22Rv1 (cell line): ENCODE results near the gene ATG7.
A peak's percentile ranks its signal among the peaks of the same experiment; 100 is the strongest.

Experiments used
- H3K27ac ChIP-seq: fragments of 450-650 bp; 2 replicates; pipeline ENCODE4 v1.5.1; 2017
- ZFX ChIP-seq: fragments of 450-650 bp; IDR thresholded peaks from 2 replicates; pipeline ENCODE4 v1.6.1; 2017; ENCODE audit warnings: antibody characterized with exemption, borderline replicate concordance
- TF ChIP-seq, protein P1 (sequence below): fragments of 450-650 bp; IDR thresholded peaks from 2 replicates; pipeline ENCODE4 v1.5.1; 2017; ENCODE audit warnings: mild to moderate bottlenecking

ATG7 gene

DNA sequence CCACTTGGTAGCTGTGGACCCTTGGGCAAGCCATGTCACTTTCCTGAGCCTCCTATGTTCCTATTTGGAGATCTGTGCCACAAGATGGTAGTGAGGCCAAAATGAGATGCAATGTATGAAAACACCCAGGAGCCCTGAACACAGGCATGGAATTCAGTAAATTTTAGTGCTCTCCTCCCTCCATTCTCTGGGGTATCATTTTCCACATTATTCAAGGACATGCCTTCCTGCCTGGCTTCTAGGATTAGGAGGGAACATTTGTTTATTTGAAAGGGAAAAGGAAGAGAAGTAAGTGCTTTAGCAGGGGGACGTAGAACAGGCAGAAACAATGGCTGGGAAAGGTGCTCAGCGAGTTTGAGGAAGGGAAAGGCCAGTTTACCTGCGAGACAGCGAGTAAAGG, 98.8 kb downstream of the ATG7 start:
- no peak overlapping the region for H3K27ac ChIP-seq

DNA sequence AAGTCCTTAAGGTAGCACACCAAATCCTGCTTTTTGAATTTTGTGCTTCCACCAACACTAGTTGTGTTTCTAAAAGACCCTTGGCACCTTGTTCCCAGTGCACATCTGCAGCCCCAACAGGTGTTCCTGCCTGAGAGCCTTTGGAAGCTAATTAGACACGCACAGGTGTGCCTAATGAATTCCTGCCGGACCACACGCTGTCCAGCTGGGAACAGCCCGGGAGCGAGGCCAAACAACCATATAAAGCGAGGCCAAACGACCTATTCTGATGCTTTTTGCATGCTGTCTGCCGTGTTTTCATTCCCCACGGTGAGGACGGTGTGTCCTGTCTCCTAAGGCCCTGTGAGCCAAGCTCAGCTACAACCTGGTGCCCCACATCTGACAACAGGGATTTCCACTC, 99.5 kb downstream of the ATG7 start:
- no peak for TF ChIP-seq ZFX
- TF ChIP-seq, protein P1, sequence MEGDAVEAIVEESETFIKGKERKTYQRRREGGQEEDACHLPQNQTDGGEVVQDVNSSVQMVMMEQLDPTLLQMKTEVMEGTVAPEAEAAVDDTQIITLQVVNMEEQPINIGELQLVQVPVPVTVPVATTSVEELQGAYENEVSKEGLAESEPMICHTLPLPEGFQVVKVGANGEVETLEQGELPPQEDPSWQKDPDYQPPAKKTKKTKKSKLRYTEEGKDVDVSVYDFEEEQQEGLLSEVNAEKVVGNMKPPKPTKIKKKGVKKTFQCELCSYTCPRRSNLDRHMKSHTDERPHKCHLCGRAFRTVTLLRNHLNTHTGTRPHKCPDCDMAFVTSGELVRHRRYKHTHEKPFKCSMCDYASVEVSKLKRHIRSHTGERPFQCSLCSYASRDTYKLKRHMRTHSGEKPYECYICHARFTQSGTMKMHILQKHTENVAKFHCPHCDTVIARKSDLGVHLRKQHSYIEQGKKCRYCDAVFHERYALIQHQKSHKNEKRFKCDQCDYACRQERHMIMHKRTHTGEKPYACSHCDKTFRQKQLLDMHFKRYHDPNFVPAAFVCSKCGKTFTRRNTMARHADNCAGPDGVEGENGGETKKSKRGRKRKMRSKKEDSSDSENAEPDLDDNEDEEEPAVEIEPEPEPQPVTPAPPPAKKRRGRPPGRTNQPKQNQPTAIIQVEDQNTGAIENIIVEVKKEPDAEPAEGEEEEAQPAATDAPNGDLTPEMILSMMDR: no peak
- H3K27ac ChIP-seq: no peak overlapping the region

More for the DNA sequence above, 98.8 kb downstream of the ATG7 start:
- TF ChIP-seq, protein P1: no peak
- no peak for TF ChIP-seq ZFX

DNA sequence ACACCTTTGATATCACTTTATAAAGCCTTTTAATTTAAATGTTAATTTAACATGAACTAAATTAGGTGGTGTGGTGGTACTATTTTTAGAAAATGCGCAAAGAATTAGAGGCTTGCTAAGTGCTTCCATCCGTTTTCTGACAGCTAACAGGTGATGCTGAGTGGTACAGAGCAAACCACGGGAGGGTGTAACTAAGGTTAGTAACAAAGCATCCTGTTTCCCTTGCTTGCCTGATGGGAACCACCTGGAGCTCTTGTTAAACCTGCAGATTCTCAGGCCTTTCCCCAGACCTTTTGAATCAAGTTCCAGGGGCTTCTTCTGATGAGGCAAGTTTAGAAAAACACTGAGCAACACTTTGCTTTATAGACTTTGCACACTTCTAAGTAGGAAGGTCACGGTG, 101.0 kb downstream of the ATG7 start:
- no peak for TF ChIP-seq ZFX
- TF ChIP-seq, protein P1: no peak
- no peak overlapping the region for H3K27ac ChIP-seq

DNA sequence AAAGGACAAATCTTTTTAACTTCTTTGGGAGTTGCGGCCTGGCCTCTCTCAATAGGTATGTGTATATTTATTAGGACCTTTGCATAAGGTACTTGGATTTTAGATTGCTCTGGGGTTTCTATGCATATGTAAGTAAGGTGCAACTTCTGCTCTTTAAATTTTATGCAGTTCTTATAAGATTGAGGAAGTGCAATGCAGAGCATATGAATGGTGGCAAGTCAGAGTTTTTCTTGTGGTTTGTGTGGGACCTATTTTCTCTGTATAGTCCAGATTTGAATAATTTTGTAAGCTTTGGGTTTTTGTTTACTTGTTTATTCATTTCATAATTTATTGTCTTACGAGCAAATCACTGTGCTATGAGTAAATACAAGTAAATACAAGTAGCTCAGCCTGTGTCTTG, 101.5 kb downstream of the ATG7 start:
- H3K27ac ChIP-seq: no peak overlapping the region
- TF ChIP-seq ZFX: no peak
- TF ChIP-seq, protein P1: no peak

DNA sequence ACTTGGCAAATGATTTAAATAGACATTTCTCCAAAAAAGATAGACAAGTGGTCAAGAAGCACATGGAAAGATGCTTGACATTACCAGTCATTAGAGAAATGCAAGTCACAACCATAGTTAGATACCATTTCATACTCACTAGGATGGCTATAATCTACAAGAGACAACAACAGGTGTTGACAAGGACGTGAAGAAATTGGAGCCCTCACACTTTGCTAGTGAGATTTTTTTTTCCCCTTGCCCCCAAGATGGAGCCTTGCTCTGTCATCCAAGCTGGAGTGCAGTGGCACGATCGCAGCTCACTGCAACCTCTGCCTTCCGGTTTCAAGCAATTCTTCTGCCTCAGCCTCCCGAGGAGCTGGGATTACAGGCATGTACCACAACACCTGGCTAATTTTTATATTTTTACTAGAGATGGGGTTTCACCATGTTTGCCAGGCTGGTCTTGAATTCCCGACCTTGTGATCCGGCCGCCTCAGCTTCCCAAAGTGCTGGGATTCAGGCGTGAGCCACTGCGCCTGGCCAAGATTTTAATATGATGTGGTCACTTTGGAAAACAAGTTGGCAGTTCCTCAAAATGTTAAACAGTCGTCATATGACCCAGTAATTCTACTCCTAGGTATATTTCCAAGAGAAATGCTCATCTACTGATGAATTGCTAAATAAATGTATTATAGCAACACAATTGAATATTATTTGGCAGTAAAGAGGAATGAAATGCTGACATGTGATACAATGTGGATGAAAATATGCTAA, 103.3 kb downstream of the ATG7 start:
- TF ChIP-seq ZFX: no peak
- TF ChIP-seq, protein P1: no peak
- H3K27ac ChIP-seq: no peak overlapping the region

DNA sequence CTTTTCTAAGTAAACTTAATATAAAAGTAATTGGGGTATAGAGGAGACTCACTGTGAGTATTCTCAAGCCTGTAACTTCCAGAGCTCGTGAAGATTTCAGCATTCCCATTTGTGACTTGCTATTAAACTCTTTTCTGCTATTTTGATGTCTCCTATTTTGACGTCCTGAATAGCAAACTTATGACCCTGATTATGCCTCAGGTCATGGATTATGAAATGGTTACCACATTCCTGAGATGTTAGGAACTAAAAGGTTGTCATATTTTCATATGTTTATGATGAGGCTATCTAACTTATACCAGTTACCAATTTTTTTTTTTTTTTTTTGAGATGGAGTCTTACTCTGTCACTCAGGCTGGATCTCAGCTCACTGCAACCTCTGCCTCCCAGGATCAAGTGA, 105.5 kb downstream of the ATG7 start:
- H3K27ac ChIP-seq: no peak overlapping the region
- TF ChIP-seq ZFX: no peak
- TF ChIP-seq, protein P1: no peak

DNA sequence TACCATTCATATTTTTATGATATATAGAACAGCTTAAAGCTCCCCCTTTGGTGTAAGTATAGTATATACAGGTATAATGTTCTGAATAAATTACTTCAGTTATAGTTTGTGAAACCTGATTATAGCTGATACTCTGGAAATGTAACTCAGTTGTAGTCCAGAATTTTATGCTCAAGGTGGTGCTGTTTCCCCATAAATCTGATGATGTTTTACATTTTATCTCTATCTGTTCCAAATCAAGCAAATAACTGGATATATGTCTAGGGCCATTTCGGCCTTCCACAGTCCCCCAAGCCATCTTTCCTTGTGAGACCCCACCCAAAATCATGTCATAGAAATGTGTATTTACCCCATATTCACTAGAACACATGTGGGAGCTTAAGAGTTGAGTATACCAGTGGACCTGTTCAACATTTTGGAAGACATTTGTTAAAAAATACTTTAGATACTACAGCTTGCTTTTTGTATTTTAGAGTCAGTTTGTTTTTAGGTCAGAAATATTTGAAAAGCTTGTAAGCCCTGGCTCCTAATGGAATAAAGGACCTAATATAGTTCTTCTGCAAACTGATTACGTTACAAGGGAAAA, 107.1 kb downstream of the ATG7 start:
- no peak overlapping the region for H3K27ac ChIP-seq
- TF ChIP-seq, protein P1: peak; percentile 60
- TF ChIP-seq ZFX: no peak
